ENCODE data around the gene ARMH4. TPM values are rescaled to one million over a fixed set of nuclear protein-coding genes. Genes with fewer than 3 reads are reported as not detected.

The ARMH4 gene
- total RNA-seq, 4 donors from 2014 or later, result 0.41 to 2.8 (median 0.48) TPM; not detected in 1

DNA sequence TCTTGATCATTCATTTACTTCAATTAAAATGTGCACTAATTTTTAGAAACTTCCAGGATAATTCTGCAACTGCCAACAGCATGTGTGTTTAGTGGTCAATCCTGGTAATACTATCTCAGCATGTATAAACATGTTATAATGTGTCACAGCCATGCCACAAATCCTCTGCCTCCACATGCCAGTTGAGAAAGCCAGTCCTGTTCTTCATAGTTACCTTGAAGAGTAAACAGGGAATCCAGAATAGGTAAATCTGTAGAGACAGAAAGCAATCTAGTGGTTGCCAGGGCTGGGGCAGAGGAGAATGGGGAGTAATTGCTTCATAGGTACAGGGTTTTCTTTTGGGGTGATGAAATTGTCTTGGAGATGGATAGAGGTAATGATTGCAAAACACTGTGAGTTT, 85.9 kb downstream of the ARMH4 start:
- no peak for TF ChIP-seq POLR2A (IDR thresholded peaks at IDR 0.05)
- Histone ChIP-seq H3K36me3 (no peaks in the 10 kb centered on the region), H3K27me3 (no peaks in the 10 kb centered on the region), H3K9me3 (no peaks in the 10 kb centered on the region), H3K27ac (no peak overlapping the region), H3K4me3 (no peak overlapping the region), H3K4me1 (no peaks in the 10 kb centered on the region)
- intact Hi-C loops (cut with DNase I; ENCODE audit: low total_unique reads), result no loop called here
- no peak for DNase-seq
- in situ Hi-C loops (cut with MboI; ENCODE audit: low pct_ligation_motif_present in 1 of 4, low pct_unique_long_range_greater_than_20kb in 1 of 4, low sequenced_read_pairs in 3 of 4), result loop anchor here (10.0 to 25.0 kb wide), 2 partner anchors 579 to 581 kb away; partner anchors contain the start of gene CCDC198 (in 1 of the 4)

DNA sequence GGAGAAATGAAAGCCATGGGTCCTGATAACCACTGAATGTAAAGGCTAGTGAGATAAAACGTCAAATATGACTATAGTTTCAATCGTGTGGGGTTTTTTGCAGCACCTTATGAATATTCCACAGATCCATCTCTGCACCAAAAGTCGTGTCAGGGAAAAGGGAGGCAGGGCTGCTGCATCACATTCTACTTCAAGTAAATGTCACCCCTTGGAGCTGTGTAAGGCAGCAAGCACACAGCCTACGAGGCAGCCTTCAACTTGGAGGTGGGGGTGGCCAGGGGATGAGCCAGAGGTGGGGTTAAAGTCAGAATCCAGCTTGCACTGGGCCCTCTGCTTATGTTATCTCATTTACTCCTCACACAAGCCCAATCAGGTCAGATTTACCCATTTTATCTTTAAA, 90.4 kb downstream of the ARMH4 start:
- Histone ChIP-seq H3K4me3 (no peak overlapping the region), H3K27me3 (no peaks in the 10 kb centered on the region), H3K9me3 (no peaks in the 10 kb centered on the region), H3K4me1 (no peaks in the 10 kb centered on the region), H3K36me3 (no peaks in the 10 kb centered on the region), H3K27ac (no peak overlapping the region)
- DNase-seq, result no peak
- TF ChIP-seq POLR2A (IDR thresholded peaks at IDR 0.05) (no peak), EP300 (IDR thresholded peaks at IDR 0.05; ENCODE audit: low read depth) (no peak), POLR2AphosphoS5 (IDR thresholded peaks at IDR 0.05) (no peak)
- TF ChIP-seq, protein P1, sequence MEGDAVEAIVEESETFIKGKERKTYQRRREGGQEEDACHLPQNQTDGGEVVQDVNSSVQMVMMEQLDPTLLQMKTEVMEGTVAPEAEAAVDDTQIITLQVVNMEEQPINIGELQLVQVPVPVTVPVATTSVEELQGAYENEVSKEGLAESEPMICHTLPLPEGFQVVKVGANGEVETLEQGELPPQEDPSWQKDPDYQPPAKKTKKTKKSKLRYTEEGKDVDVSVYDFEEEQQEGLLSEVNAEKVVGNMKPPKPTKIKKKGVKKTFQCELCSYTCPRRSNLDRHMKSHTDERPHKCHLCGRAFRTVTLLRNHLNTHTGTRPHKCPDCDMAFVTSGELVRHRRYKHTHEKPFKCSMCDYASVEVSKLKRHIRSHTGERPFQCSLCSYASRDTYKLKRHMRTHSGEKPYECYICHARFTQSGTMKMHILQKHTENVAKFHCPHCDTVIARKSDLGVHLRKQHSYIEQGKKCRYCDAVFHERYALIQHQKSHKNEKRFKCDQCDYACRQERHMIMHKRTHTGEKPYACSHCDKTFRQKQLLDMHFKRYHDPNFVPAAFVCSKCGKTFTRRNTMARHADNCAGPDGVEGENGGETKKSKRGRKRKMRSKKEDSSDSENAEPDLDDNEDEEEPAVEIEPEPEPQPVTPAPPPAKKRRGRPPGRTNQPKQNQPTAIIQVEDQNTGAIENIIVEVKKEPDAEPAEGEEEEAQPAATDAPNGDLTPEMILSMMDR (IDR thresholded peaks at IDR 0.05), result no peak
- intact Hi-C loops (cut with DNase I; ENCODE audit: low total_unique reads), result no loop called here
- in situ Hi-C loops (cut with MboI; ENCODE audit: low pct_ligation_motif_present in 1 of 4, low pct_unique_long_range_greater_than_20kb in 1 of 4, low sequenced_read_pairs in 3 of 4), result loop anchor here (10.0 to 25.0 kb wide), 2 partner anchors 574 to 577 kb away; partner anchors contain the start of gene CCDC198 (in 1 of the 4)
- 60 to 73% methylated on average over 2 to 4 of the region's 4 CpGs for WGBS, 2 donors (ENCODE audit: low coverage in 1 of 2)

DNA sequence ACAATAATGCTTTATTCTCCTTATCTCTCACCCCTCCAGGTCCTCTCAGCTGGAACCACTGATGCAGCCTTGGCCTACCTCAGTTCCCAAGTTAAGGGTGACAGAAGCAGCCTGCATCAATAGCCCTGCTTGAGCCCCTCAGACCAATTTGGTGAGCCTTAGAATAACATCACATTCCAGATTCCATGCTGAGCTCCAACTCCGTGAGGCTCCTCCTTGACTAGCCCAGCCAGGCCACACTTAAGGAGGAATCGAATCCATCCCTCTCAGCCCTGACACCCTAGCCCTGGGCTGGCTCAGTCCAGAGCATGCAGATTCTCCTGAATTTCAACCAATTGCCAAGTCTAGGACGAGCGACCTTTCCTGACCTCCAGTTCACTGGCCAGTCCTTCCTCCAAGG, 91.1 kb downstream of the ARMH4 start:
- 73 to 80% methylated on average over 1 to 4 of the region's 4 CpGs for WGBS, 2 donors (ENCODE audit: low coverage in 1 of 2)
- intact Hi-C loops (cut with DNase I; ENCODE audit: low total_unique reads), result no loop called here
- no peaks in the 10 kb centered on the region for H3K27me3 ChIP-seq
- no peak overlapping the region for H3K4me3 ChIP-seq
- no peaks in the 10 kb centered on the region for H3K4me1 ChIP-seq
- H3K27ac ChIP-seq, result no peak overlapping the region
- TF ChIP-seq EP300 (IDR thresholded peaks at IDR 0.05; ENCODE audit: low read depth) (no peak), POLR2A (IDR thresholded peaks at IDR 0.05) (no peak), POLR2AphosphoS5 (IDR thresholded peaks at IDR 0.05) (no peak)
- TF ChIP-seq, protein P1 (IDR thresholded peaks at IDR 0.05), result no peak
- in situ Hi-C loops (cut with MboI; ENCODE audit: low pct_ligation_motif_present in 1 of 4, low pct_unique_long_range_greater_than_20kb in 1 of 4, low sequenced_read_pairs in 3 of 4), result loop anchor here (10.0 to 25.0 kb wide), 2 partner anchors 574 to 576 kb away; partner anchors contain the start of gene CCDC198 (in 1 of the 4)
- no peak for DNase-seq
- H3K9me3 ChIP-seq, result no peaks in the 10 kb centered on the region
- no peaks in the 10 kb centered on the region for H3K36me3 ChIP-seq

DNA sequence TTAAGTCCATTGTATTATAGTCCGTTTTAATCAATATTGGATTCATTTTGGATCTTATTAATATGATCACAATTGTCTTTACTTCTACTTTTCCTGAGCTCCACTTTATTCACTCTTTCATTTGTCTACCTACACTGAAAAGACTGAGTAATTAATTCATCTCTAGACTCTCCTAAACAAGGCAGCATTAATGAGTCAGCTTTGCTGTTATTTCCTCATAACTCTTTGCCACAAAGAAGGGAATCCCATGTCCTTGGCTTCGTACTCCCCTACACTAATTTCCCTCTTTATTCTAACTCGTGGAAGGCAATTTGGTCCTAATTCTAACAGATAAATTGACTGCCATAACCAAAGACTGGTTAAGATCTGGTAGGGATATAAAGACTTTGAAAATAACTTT, 91.9 kb downstream of the ARMH4 start:
- in situ Hi-C loops (cut with MboI; ENCODE audit: low pct_ligation_motif_present in 1 of 4, low pct_unique_long_range_greater_than_20kb in 1 of 4, low sequenced_read_pairs in 3 of 4), result loop anchor here (10.0 to 25.0 kb wide), 2 partner anchors 573 to 575 kb away; partner anchors contain the start of gene CCDC198 (in 1 of the 4)
- TF ChIP-seq, protein P1 (IDR thresholded peaks at IDR 0.05), result no peak
- TF ChIP-seq POLR2A (IDR thresholded peaks at IDR 0.05), result no peak
- TF ChIP-seq POLR2AphosphoS5 (IDR thresholded peaks at IDR 0.05), result no peak
- no peak for TF ChIP-seq EP300 (IDR thresholded peaks at IDR 0.05; ENCODE audit: low read depth)
- no peak overlapping the region for H3K27ac ChIP-seq
- H3K36me3 ChIP-seq, result no peaks in the 10 kb centered on the region
- no peaks in the 10 kb centered on the region for H3K27me3 ChIP-seq
- 58 to 59% methylated on average over 3 of the region's 3 CpGs for WGBS, 2 donors (ENCODE audit: low coverage in 1 of 2)
- DNase-seq, result no peak
- intact Hi-C loops (cut with DNase I; ENCODE audit: low total_unique reads), result no loop called here
- H3K4me3 ChIP-seq, result no peak overlapping the region
- no peaks in the 10 kb centered on the region for H3K4me1 ChIP-seq
- H3K9me3 ChIP-seq, result no peaks in the 10 kb centered on the region

DNA sequence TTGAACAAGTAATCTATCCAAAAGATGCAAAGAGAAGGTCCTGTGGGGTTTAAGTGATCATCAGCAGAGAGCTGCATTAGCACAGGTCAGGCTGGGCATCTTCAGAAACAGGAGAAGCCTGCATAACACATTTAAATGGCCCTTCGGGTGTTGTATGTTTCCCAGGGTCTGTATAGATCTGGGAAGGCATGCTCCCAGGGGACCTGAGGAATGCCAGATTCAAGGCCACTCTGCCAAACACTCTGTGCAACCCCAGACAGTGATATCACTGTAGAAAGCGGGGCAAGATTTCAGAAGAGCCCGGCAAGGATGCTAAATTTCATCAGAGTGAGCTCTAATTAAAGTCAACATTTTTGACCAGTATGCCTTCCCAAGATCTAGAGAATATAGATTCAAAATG, 92.9 kb downstream of the ARMH4 start:
- intact Hi-C loops (cut with DNase I; ENCODE audit: low total_unique reads), result no loop called here
- DNase-seq, result no peak
- H3K27me3 ChIP-seq, result no peaks in the 10 kb centered on the region
- no peak overlapping the region for H3K27ac ChIP-seq
- in situ Hi-C loops (cut with MboI; ENCODE audit: low pct_ligation_motif_present in 1 of 4, low pct_unique_long_range_greater_than_20kb in 1 of 4, low sequenced_read_pairs in 3 of 4), result loop anchor here in 1 of 4 donors (25.0 kb wide), 1 partner anchor 572 kb away; the partner anchor contains the start of gene CCDC198
- no peaks in the 10 kb centered on the region for H3K36me3 ChIP-seq
- H3K4me1 ChIP-seq, result no peaks in the 10 kb centered on the region
- WGBS, 2 donors (ENCODE audit: low coverage in 1 of 2), result 72 to 86% methylated on average over 2 to 3 of the region's 3 CpGs
- TF ChIP-seq EP300 (IDR thresholded peaks at IDR 0.05; ENCODE audit: low read depth), result no peak
- TF ChIP-seq POLR2A (IDR thresholded peaks at IDR 0.05), result no peak
- TF ChIP-seq POLR2AphosphoS5 (IDR thresholded peaks at IDR 0.05), result no peak
- TF ChIP-seq, protein P1 (IDR thresholded peaks at IDR 0.05), result no peak
- H3K4me3 ChIP-seq, result no peak overlapping the region
- no peaks in the 10 kb centered on the region for H3K9me3 ChIP-seq

Data from transverse colon (tissue), 4 donors.